Retinal pigment epithelial cell (primary cell): Measurements from ENCODE around the gene GAK.

Experiments
- DNase-seq: peaks from one replicate; pipeline ENCODE4 v3.0.0-alpha.2; 2010; ENCODE audit warnings: low read depth
- H3K4me3 ChIP-seq: 2 replicates; pipeline ENCODE4 v1.5.1; 2011; ENCODE audit warnings: mild to moderate bottlenecking, low read length, control low read depth, moderate library complexity
- TF ChIP-seq, protein P1 (sequence below): conservative IDR thresholded peaks from 2 replicates; pipeline ENCODE4 v1.5.1; 2011; ENCODE audit warnings: low read depth, low read length, control low read depth, inconsistent platforms

Gene GAK

DNA sequence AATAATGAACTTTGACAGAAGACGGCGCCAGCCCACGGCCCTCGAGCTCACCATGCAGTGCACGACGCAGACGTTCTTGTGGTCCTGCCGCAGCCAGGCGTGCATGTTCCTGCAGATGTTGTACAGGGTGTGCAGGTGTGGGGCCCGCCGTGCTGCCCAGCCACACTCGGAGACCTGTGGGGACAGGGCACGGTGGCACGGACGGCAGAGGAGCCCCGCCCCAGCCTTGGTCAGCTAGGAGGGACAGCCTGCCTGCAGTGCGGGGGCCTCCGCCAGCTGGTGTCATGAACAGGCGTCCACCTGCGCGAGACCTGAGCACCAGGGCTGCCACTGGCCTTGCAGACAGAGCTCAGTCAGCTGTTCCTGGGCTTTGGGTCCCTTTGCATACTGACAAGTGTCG is 49.5 kb downstream of the GAK start:
- DNase-seq = no peak
- no peak overlapping the region for H3K4me3 ChIP-seq
- TF ChIP-seq, protein P1, sequence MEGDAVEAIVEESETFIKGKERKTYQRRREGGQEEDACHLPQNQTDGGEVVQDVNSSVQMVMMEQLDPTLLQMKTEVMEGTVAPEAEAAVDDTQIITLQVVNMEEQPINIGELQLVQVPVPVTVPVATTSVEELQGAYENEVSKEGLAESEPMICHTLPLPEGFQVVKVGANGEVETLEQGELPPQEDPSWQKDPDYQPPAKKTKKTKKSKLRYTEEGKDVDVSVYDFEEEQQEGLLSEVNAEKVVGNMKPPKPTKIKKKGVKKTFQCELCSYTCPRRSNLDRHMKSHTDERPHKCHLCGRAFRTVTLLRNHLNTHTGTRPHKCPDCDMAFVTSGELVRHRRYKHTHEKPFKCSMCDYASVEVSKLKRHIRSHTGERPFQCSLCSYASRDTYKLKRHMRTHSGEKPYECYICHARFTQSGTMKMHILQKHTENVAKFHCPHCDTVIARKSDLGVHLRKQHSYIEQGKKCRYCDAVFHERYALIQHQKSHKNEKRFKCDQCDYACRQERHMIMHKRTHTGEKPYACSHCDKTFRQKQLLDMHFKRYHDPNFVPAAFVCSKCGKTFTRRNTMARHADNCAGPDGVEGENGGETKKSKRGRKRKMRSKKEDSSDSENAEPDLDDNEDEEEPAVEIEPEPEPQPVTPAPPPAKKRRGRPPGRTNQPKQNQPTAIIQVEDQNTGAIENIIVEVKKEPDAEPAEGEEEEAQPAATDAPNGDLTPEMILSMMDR = no peak

DNA sequence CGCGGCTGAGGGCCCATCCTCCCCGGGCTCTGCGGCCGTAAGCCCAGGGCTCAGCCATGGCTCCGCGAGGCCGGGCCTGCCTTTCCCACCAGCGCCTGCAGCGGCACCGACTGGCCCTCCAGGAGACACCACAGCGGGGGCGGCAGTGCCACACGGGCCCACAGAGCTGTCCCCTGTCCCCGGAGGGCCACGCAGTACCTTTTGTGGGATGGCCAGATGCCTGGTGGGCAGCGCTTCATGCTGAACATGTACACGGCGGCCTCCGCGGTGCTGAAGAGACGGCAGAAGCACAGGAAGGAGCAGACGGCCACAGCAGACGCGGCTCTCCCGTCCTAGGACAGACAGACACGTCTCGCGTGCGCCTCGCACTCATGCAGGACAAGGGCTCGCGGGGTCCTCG is 50.4 kb downstream of the GAK start:
- H3K4me3 ChIP-seq = no peak overlapping the region
- DNase-seq = no peak
- TF ChIP-seq, protein P1 = no peak

DNA sequence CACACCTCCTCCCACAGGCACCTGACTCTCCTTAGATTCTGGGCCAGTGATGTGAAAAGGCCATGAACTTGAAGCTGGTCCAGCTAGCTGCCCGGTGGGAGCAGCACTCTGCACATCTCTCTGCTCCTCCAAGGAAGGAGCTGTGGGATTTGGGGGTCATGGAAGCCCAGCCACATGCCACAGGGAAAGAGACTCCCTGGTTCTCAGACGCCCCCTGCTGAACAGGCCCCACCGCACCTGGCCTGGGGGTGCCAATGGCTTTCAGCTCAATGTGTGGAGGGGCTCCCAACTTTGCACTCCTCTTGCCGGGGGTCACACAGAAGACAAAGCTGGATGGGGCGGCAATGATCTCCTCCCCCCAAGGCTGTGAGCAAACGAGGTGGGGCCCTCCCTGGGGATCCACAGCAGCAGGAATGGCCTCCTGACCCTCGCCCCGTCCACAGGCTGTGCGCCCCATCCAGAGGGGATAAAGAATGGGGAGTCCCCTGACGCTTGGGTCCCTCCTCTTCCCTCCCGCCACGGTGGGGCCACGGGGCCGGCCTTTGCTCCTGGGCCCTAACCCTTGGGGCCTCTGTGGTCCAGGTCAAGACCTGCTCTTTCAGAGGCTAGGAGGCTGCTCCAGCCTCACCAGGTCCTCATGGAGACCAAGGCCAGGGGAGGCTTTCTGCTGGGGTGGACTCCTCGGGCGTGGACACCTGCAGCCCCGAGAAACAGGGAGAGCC is 51.3 kb downstream of the GAK start:
- TF ChIP-seq, protein P1 = no peak
- no peak overlapping the region for H3K4me3 ChIP-seq
- no peak for DNase-seq

DNA sequence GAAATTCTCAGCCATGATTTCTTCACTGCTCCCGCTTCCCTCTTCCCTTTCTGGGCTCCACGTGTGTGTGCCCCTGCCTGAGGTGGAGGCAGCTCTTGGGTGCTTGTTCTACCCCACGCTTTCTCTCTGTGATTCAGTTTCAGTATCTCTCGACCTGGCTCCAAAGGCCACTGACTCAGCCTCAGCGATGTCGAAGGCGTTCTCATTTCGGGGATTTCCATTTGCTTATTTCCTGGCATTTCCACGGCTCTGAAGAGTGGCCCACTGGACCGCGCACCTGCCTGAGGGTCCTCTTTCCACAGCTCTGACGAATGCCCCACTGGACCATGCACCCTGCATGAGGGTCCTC is 52.4 kb downstream of the GAK start:
- H3K4me3 ChIP-seq = no peak overlapping the region
- TF ChIP-seq, protein P1 = no peak
- DNase-seq = no peak

DNA sequence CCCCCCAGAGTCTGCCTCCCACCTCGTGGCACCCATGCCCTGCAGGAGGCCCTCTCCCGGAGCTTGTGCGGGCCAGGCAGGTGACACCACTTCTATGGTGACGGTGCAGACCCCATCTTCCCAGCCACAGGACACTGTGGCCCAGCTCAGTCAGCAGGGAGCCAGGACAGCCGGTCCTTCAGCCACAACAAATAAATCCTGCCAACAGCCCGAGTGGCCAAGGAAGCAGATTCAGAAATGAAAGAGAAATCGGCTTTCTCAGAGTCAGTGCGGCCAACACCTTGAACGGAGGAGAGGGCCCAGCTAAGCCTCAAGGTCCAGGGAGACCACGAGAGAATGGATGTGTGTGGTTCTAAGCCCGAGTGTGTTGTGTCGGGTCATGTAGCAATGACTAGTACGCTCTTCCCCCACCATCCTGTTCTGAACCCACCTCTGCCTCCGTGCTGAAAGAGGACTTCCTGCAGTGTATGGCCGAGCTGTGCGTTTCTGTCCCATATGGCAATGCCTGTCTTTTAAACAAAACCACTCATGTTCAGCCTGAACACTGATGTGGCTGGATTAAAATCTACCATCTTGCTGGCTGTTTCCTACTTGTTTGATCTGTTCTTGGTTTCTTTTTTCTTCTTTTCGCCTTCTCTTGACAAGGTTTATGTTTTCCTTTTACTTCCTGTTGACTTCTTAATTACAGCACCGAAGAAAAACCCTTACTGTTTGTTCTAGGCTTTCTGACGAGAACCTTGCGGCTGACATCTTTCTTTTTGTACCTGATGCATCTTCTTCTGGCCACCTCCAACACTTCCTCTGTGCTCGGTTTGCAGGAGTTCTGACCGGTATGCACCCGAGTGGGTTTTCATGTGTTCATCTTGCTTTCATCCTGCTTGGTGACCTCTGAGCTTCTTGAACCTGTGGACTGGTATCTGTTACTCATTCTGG is 53.1 kb downstream of the GAK start:
- no peak for DNase-seq
- no peak overlapping the region for H3K4me3 ChIP-seq
- TF ChIP-seq, protein P1 = no peak

DNA sequence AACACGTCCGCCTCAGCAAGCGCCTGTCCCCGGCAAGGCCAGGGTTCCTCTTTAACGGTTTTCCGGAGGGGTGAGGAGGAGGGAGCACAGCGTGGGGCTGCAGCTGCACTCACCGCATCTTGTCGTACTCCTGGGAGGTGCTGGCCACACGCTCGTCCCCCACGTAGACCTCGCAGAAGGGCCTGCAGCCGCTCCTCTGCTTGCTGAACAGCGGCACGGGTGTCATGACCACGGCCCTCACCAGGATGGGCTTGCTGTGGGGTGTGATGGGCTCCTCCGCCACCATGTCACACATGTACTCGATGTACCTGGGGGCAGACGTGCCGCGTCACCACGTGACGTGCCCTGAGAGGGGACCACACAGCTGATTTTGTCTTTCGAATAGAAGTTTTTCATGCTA is 54.6 kb downstream of the GAK start:
- TF ChIP-seq, protein P1 = no peak
- no peak for DNase-seq
- H3K4me3 ChIP-seq = no peak overlapping the region
